Measurements from ENCODE around the gene DNAJC7.
"Not testable (repeated sequence)": the region's sequence is repeated elsewhere in the genome, so short reads cannot be mapped to it uniquely, and the experiment has no call there.

- TF ChIP-seq, protein P1, sequence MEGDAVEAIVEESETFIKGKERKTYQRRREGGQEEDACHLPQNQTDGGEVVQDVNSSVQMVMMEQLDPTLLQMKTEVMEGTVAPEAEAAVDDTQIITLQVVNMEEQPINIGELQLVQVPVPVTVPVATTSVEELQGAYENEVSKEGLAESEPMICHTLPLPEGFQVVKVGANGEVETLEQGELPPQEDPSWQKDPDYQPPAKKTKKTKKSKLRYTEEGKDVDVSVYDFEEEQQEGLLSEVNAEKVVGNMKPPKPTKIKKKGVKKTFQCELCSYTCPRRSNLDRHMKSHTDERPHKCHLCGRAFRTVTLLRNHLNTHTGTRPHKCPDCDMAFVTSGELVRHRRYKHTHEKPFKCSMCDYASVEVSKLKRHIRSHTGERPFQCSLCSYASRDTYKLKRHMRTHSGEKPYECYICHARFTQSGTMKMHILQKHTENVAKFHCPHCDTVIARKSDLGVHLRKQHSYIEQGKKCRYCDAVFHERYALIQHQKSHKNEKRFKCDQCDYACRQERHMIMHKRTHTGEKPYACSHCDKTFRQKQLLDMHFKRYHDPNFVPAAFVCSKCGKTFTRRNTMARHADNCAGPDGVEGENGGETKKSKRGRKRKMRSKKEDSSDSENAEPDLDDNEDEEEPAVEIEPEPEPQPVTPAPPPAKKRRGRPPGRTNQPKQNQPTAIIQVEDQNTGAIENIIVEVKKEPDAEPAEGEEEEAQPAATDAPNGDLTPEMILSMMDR (IDR thresholded peaks at IDR 0.05), result not testable (repeated sequence)
- TF ChIP-seq POLR2A (IDR thresholded peaks at IDR 0.05), result not testable (repeated sequence)
Measured at GRCh38 chr17:42010266-42010680, 7.0 kb downstream of the DNAJC7 start.

Measured in right lobe of liver (tissue), 4 donors.